ENCODE measurements around the gene PTCD1.

PTCD1 gene, protein sequence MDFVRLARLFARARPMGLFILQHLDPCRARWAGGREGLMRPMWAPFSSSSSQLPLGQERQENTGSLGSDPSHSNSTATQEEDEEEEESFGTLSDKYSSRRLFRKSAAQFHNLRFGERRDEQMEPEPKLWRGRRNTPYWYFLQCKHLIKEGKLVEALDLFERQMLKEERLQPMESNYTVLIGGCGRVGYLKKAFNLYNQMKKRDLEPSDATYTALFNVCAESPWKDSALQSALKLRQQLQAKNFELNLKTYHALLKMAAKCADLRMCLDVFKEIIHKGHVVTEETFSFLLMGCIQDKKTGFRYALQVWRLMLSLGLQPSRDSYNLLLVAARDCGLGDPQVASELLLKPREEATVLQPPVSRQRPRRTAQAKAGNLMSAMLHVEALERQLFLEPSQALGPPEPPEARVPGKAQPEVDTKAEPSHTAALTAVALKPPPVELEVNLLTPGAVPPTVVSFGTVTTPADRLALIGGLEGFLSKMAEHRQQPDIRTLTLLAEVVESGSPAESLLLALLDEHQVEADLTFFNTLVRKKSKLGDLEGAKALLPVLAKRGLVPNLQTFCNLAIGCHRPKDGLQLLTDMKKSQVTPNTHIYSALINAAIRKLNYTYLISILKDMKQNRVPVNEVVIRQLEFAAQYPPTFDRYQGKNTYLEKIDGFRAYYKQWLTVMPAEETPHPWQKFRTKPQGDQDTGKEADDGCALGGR

DNA sequence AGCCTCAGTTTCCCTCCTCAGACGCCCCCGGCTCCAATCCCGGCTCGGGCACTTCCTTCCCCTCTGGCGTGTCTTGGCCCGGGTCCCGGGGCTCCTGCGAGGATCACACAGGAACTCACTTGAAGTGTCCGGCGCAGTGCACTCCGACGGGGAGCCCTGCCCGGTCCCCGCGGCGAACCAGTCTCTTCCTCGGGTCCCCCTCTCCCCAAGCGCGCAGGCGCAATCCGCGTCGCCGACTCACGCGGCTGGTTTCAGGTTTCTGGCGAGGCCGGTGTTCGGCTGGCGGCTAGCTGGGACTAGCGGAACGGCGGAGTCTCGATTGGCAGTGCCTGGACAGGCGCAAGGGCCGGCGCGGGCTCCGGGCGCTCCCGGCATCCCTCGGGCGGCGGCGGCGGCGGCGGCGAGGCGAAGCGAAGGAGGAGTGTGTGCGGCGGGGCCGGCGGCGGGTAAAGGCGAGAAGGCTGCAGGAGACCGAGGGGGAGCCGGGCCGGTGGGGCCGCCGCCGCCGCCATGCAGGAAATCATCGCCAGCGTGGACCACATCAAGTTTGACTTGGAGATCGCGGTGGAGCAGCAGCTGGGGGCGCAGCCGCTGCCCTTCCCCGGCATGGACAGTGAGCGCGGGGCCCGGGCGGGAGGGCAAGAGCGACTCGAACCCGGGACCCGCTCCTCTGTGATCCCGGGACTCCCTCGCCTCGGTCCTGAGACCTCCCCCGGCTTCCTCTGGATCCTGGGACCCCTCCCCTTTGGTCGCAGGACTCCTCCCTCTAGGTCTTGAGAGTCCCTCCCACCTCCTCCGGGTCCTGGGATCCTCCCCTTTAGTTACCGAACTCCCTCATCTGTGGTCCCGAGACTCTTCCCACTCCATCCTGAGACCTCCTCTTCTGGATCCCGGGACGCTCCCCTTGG is at the start of gene PTCD1, which contains the start of gene CPSF4:
Gene PTCD1, minus strand, starts transcription at position 226 of the 908 bp plus-strand sequence. CDS start 3,556 bp downstream, outside the sequence.
Gene CPSF4, plus strand, starts transcription at position 371 of the 908 bp plus-strand sequence. Its CDS starts 140 bp downstream, at position 511.
- in situ Hi-C loops (cut with HindIII; ENCODE audit: low sequenced_read_pairs), result no loop called here

DNA sequence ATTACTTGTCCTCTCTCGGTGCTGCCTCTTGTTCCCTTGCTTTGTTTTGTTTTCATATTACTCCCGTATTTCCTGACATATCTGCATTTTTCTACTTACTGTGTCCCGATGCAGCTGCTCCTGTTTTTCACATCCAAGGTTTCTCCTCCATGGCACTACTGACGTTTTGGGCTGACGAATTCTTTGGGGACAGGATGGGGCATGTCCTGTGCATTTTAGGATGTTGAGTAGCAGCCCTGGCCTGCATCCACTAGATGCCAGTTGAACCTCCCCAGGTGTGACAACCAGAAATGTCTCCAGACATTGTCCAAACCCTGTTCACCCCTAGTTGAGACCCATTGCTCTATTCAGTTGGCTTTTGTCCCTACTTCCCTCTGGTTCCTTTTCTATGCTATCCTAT is 46.5 kb upstream of the PTCD1 start:
- in situ Hi-C loops (cut with HindIII; ENCODE audit: low sequenced_read_pairs), result no loop called here

DNA sequence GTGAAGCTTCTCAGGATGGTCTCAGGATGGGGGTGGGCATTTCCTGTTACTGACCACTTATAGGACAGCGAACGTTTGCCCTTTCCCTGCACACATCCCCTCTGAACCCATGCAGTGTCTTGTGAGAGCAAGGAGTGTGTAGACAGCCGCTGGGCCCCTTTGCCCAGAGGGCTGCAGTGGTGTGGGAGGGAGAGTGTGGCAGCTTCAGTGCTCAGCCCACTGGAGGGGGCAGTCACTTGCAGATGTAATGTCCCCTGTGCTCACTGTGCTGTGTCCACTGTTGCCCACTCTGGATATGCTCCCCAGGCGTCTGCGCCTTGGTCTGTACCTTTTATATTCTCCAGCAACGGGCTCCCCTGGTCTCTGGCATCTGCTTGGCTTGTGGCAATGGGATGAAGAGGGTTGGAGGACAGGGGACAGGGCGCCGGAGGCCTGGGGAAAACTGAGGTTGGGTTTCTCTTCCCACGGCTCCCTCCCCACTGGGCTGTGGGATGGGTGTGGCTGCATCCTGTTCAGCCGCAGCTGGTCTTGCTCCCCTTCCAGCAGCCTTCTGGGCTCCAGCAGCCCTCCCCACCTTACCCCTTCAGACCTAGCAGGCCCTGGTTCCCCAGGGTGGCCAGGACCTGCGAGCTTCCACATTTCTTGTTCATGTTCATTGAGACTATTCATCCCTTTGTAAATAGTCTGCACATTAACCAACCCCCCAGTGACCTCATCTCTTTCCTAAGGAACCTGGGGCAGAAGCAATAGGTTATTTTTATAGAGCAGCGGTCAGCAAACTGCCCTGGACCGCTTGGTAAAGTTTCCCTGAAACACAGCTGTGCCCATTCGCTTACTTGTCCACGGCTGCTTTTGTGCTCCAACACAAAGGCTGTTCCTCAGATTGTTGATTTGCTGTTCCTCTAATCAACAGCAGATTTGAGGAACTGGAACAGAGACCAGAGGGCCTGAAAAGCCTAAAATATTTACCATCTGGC is 40.2 kb upstream of the PTCD1 start:
- in situ Hi-C loops (cut with HindIII; ENCODE audit: low sequenced_read_pairs), result loop anchor here (5.0 kb wide), 2 partner anchors 54 to 99 kb away; no protein-coding TSS in a partner anchor

DNA sequence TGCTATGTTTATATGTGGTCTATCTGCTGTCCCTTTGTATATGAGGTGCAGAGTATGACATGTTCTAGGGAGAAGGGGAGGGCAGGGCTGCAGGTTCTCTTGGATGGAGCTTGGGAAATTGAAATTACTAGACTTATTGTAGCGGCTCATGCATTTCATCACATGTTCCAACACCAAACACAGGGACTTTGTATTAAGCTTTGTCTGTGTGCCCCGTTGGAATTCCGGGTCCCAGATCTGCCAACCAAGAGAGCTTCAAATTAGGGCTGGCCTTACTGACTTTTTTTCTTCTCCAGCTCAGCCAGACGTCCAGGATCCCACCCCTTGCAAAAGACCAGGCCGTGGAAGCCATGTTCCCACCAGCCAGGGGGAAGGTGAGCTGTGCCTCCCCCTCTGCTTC is 37.5 kb upstream of the PTCD1 start:
- in situ Hi-C loops (cut with HindIII; ENCODE audit: low sequenced_read_pairs), result loop anchor here (5.0 kb wide), 2 partner anchors 56 to 101 kb away; no protein-coding TSS in a partner anchor

DNA sequence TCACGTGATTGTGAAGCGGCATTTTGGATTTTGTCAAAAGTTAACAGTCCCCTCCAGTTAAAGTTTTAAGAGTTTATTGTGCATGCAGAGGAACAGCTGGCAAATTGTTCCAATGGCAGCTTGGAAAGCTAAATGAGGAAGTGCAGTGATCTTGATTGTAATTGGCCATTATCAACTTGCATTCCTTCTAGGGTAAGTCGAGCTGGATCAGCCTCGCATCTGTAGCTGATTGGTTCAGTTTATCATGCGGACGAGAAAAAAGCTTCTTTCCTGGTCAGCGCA is 34.7 kb upstream of the PTCD1 start:
- in situ Hi-C loops (cut with HindIII; ENCODE audit: low sequenced_read_pairs), result no loop called here

DNA sequence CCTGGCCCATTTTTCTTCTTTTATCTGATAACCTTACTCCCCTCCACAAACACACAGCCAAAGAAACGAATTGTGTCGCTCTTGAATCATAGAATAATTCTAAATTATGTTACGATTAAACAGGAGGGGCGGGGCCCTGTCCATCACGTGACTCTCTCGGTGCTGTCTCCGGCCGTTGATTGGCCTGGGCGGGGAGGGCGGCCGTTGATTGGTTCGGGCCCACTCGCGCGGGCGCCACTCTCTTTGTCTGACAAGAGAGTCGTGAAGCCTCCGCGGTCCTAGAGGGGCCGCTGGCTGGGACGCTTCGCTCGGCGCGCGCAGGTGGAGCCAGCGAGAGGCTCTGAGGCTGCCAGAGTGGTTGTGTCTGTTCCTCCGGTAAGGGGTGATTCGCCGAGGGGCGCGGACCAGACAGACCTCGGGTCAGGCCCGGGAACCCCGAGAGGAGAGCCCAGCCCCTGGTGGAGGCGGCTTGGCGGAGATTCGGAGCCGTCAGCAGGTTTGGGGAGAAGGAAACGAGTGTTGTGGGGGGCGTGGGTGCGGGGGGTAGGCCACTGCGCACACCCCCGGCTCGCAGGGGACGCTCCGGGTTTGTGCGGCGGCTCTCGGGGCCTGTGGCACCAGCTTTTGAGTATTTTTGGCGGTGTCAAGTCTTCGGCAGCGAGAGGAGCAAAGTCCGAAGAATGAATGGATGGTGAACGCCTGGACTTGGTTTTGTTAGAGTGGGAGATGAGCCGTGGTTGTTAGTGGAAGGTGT is 34.1 kb upstream of the PTCD1 start, which contains the start of gene ZNF789:
Gene ZNF789, plus strand, starts transcription at position 330 of the 754 bp plus-strand sequence. CDS start 3,567 bp downstream, outside the sequence.
- in situ Hi-C loops (cut with HindIII; ENCODE audit: low sequenced_read_pairs), result no loop called here

DNA sequence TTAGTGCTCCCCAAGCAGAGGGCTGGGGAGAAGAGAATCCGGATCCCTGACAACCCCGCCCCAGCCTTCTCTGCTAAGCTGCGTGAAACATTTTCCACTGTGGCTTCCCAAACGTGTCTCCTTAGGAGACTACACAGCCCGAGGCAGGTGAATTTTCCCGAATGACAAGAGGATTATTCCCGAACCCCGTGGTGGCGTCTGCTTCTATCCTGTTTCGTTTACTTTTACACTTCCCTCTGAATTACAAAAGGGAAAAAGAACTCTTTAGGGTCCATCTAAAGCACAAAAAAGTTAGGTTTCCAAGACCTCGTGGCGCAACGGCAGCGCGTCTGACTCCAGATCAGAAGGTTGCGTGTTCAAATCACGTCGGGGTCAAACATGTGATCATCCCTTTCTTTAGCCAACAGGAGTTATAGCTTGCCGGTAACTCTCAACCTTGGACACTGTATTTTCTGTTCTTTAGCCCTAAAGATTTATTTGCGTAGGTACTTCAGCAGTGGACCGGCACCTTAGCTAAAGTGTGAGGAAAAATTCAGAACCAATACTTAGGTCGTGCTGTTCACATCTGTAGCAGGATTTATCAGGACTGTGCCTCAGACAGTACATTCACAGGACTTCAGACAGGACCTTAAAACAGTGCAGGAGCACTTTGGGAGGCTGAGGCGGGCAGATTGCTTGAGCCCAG is 30.9 kb upstream of the PTCD1 start:
- in situ Hi-C loops (cut with HindIII; ENCODE audit: low sequenced_read_pairs), result no loop called here

DNA sequence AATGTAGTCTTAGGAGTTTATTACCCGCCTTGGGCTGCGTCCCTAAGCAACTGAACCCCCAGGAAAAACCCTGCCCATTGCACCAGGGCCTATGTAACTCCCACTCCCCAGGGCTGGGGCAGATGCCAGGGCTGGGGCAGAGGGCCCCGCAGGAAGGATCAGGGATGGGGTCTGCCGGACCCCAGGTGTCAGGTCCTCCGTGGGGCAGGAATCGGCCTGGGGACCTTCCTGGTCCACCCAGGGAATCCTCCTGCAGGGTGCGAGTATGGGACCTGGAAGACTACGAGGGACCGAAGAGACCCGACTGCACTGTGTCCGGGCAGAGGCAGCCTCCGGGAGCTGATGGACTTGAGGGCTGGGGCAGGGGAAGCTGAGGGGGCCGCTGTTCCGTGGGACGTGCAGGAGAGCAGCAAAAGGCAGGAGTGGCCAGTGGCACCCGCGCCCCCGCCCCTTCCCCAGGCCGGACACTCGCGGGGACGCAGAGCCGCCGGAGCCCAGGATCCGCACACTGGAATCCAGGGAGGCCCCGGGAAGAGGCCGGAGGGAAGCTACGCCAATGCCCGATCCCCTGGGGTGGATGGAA is 29.8 kb upstream of the PTCD1 start:
- in situ Hi-C loops (cut with HindIII; ENCODE audit: low sequenced_read_pairs), result no loop called here

DNA sequence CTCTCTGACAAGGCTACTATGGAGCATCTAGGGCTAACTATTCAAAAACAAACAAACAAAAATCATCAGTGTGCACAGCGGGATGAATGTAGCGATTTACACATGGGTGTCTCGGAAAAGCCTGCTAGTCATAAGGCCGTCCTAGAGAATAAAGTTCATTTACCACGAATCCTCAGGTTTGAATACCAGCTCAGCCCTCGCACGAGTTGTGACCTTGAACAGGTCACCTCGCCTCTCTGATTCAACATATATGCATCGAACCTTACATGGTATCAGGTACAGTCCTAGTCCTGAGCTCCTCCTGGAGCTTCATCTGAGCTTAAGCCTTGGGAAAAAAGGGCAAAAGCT is 26.8 kb upstream of the PTCD1 start:
- in situ Hi-C loops (cut with HindIII; ENCODE audit: low sequenced_read_pairs), result no loop called here

DNA sequence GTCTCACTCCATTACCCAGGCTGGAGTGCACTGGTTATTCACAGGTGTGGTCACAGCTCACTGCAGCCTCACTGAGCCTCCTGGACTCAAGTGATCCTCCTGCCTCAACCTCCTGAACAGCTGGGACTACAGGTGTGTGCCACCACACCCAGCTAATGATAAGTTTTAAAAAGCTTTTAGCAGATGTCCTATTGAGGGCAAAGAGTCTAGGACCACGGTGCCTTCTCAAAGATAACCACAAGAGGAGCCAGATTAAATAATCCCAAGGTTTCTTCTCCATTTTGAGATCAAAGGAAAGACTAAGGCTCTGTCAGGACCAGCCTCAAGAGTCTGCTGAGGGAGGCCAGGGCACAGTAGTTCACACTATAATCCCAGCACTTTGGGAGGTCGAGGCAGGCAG is 22.6 kb upstream of the PTCD1 start:
- in situ Hi-C loops (cut with HindIII; ENCODE audit: low sequenced_read_pairs), result loop anchor here (5.0 kb wide), 1 partner anchor 59 kb away; no protein-coding TSS in a partner anchor

DNA sequence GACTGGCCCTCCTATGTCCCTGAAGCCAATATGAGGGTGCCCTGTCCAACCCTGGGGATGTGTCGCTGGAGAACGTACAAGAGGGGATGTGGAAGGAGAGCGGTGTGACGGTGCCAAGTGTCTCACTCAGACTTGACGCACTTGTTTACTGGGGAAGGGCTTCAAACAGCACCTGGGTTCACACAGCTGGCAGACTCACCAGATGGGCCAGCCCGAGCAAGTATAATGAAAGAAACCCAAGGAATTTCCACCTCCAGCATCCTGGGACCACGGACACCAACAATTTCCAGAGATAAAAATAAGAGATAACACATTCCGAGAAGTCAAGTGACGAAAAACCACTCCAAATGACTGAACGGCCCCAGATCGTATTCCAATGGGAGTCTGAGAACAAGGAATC is 22.1 kb upstream of the PTCD1 start:
- in situ Hi-C loops (cut with HindIII; ENCODE audit: low sequenced_read_pairs), result loop anchor here (5.0 kb wide), 1 partner anchor 58 kb away; no protein-coding TSS in a partner anchor

DNA sequence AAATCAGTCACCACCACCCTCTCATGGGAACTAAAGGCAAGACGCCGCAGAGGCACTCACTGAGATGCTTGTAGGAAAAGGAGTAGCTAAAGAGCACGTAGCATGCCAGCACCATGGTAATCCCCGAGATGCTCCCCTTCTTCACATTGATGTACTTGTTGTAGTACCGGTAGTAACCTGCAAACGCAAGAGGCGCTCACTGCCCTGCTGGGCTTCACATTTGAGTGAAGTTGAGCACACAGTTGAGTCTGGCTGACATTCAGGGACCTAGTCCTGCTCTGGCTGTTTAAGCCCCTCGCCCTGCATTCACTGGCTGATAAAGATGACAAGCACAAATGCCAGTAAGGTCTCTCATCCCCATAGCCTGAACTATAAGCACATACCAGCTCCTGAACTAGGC is 20.5 kb upstream of the PTCD1 start:
- in situ Hi-C loops (cut with HindIII; ENCODE audit: low sequenced_read_pairs), result no loop called here

DNA sequence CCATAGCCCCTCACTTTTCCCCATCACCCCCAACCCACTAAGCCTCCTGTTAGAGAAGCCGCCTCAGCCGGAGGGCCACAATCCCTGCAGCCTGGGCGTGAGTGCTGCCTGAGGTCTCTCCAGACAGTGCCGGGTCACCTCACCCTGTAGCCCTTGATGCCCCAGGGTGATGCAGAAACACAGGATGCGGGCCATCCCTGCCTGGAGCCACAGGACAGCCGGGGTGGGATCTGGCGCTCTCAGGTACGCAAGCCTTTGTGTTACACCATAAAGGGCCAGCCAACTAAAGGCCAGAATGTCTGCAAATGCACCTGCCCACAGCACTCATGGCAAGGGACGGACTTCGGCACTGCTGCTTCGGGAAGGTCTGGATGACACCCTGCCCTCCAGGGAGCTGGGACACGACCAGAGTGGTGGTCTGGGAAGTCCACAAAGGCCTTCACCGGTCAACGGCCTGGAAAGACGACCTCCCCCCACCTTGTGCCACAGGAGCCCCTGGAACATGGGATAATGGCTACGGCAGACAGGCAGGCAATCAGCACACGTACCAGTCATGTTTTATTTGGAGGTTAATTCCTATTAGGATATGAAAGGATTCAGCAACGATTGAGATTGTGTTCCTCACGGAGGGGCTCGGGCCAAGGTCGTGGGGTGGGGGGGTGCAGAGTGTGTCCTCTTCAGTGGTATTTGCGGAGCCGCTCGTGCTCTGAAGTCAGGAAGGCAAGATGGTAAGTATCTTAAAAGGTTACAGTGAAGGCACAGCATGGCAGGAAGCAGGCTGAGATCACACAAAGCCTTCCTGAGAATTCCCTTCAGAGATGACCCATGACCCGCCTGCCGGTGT is 19.3 kb upstream of the PTCD1 start:
- in situ Hi-C loops (cut with HindIII; ENCODE audit: low sequenced_read_pairs), result no loop called here

DNA sequence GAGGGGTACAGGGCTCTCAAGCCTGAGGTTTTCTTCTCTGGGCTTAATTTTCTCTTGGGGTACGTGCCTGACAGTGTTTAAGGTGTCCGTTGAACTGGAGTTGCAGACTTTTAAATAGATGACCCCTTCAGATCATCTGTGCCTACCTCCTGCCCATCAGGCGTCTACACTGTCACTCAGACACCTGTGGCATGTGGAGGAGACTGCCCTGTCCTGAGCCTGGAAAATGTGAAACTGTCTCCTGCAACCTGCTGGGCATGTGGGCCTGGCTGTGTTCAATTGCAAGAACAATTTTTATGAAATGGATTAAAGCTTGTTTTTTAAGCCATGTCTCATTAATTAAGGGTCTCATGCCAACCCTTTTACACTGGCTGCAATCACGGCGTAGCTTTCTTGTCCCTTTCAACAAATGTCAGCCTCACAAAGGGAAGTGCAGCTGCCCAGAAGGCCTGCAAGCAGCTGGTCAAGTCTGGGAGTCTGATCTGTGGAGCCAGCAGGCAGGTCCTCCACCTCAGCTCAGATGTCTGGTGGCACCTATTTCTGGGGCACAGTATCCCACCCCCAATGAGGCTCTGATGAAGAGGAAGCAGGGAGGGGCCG is 18.6 kb upstream of the PTCD1 start:
- in situ Hi-C loops (cut with HindIII; ENCODE audit: low sequenced_read_pairs), result no loop called here

DNA sequence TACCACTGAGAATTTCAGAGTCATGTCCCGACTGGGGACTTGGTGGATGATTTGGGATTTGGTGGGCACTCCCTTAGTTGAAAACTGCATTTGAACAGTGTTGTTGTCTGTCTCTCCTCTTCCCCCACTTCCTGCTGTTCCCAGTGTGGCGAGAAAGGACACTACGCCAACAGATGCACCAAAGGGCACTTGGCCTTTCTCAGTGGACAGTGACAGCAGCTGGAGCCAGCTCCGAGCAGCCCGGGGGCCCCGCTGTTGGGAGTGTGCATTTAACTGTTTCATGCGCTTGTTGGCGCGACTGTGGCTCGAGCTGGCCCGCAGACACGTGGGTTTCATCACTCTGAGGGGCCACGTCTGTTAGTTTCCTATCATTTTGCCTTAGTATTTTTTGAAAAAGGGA is 17.7 kb upstream of the PTCD1 start:
- in situ Hi-C loops (cut with HindIII; ENCODE audit: low sequenced_read_pairs), result no loop called here

DNA sequence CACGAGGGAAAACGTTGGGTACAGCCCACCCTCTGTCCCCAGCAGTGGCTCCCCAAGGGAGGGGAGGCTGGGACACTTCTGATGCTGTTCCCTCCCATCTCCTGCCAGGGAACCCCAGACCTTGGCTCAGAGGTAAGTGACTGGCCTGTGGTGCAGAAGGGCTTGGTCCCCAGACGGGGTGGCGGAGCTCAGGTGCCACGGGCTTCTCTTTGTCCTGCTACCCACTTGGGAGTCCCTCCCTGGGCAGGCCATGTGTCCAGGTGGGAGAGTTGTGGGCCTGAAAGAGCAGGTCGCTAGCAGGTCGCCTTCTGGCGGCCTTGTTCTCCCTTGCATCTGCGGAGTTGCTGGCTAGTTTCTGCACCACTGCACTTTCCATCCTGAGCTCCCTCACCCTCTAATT is 17.3 kb upstream of the PTCD1 start:
- in situ Hi-C loops (cut with HindIII; ENCODE audit: low sequenced_read_pairs), result no loop called here

DNA sequence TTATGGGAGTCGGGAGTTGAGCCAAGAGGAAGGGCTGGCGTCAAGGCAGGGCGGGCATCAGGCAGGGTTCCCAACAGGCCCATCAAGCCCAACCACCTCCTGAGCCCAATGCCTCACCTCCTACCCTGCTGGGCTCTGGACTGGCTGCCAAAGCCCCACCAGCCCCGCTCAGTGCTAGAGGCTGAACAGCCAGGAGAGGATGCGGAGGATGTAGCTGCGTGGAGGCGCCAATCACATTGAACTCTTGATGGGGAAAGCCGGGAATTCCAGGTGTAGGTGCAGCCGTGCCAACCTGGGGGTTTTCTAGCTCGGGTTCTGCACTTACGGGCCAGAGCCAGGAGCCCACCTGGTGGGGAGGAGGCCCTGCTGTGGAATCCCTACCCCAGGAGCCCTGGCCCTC is 14.5 kb upstream of the PTCD1 start:
- in situ Hi-C loops (cut with HindIII; ENCODE audit: low sequenced_read_pairs), result no loop called here

Data from endothelial cell of hepatic sinusoid (primary cell).